Stimulated activated CD4-positive, alpha-beta T cell treated with anti-CD3 and anti-CD28 coated beads, Interleukin-12 subunit alpha, Interleukin-12 subunit beta, amount 100 ng/mL, for 4 hours (primary cell): ENCODE data around the gene PPP2R5E.

Source experiments
- DNase-seq: peaks from one replicate; pipeline ENCODE4 v3.0.0-alpha.2; 2020

The PPP2R5E gene

DNA sequence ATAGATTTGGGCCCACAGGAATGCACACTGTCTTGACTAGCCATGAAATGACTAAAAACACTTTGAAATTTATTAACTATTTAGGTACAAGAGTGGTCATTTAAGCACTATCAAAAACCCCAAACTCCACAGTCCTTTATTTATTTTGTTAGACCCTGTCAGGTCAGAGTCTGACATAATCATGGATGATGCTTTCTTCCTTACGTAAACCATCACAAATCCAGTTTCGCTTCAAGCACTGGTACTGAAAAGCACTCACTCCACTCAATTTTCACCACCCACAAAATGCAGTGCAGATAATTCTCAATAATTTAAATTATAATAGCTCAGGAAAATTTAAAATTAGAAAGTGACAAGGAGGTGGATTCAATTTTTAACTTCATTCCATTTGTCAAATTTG lies 25.8 kb downstream of the PPP2R5E start:
- DNase-seq: no peak

DNA sequence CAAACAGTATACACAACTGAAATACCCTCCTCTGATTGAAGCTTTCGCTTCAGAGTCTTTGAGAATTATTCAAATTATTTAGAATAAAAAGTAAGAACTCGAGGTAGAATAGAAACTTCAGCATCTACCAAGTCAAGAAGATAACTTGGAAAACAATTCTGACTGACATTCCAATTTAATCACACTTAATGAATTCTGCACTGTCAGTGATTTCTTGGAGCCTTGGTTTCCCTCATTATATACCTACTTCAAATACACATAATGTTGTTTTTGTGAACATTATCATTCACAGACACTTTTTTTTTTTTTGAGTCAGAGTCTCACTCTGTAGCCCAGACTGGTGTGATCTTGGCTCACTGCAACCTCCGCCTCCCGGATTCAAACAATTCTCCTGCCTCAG lies 27.9 kb downstream of the PPP2R5E start:
- DNase-seq: no peak

DNA sequence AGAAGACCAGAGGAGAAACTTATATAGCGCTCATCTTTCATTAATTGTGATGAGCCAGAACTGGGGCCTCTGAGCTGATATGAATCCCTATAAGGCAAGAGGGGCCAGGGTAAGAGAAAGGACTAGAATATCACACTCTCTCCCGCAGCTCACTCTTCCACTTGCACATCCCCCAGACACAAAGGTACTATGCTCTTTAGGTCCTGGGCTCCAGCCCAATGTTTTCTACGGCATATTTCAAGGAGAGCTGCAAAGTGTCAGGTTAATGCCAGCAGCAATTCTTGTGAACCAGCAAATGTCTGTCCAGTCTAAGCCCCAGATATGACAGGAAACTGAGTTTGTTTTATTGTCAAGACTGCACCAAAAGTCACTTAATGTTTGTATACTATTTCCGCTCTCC lies 29.4 kb downstream of the PPP2R5E start:
- no peak for DNase-seq

DNA sequence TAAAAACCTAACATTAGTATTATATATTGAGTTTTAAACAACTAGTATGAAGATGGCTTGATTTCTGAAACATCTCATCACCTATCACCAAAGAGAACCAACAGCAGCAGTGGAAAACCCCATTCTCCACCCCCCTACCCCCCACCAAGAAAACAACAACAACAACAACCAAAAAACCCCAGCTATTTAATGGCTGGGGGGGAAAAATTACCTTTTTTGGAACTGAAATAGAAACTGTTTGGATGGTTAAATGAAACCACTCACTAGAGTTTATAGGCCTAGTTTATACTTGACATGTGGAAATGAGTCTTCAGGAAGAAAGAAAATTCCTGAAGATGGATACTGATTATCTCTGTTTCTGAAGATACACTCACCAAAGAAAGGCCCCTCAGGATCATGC lies 30.3 kb downstream of the PPP2R5E start:
- DNase-seq: no peak

DNA sequence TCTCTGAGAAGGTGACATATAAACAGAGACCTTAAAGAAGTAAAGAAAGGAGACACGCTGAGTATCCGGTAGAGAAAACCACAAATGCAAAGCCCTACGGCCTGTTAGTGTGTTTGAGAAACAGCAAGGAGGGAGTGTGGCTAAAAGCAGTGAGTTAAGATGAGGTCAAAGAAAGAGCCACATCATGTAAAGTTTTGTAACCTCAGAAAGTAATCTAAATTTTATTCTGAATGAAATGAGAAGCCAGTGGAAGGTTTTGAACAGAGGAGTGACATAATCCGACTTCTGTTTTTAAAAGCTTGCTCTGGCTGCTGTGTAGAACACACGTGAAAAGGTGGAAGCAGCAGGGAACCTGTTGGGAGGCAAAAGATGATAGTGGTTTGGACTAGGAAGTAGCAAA lies 32.6 kb downstream of the PPP2R5E start:
- no peak for DNase-seq

DNA sequence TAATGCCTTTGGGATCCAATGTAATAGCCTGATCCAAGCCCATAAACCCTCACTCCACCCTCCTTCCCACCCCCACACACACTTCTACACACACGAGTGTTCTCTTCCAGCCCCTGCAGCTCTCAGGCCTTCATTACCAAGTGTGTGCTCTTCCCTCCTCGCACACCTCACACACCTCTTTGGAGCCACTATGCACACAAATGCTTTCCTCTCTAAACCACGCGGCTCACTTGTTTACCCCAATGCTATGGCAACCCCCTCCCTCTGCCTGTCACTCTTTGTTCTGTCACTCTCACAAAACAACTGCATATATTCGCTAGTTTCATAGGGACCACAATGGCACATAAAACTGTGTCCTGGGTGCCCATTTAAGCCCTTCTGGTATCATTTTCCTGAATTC lies 35.1 kb downstream of the PPP2R5E start:
- no peak for DNase-seq

DNA sequence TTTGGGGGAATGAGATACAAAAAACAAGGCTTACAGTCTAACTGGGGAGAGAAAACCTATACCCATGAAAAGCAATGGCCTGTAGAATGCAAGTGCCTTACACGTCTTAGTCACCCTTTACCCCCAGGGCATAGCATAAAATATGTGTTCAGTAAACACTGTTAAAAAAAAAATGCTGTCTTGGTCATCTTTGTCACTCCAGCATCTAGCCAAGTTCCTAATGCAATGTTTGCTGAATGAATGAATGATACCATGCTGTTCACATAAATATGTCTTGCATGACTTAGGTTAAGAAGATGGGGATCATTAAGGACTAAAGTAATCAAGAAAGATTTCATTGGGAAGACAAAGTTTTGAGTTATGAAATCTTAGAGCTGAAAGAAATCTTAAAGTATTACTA lies 38.5 kb downstream of the PPP2R5E start:
- no peak for DNase-seq

DNA sequence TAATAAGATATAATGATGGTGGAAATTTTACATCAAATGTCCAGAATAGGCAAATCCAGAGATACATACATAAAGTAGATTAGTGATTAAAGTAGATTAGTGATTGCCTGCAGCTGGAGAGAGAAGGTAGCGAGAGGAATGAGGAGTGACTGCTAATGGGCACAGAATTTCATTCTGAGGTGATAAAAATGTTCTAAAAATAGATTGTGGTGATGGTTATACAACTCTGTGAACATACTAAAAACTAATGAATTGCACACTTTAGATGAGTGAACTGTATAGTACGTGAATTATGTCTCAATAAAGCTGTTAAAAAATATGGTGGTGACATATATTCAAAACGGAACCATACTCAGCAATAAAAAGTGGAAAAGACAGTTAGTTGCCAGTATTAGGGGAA lies 41.7 kb downstream of the PPP2R5E start:
- DNase-seq: no peak

DNA sequence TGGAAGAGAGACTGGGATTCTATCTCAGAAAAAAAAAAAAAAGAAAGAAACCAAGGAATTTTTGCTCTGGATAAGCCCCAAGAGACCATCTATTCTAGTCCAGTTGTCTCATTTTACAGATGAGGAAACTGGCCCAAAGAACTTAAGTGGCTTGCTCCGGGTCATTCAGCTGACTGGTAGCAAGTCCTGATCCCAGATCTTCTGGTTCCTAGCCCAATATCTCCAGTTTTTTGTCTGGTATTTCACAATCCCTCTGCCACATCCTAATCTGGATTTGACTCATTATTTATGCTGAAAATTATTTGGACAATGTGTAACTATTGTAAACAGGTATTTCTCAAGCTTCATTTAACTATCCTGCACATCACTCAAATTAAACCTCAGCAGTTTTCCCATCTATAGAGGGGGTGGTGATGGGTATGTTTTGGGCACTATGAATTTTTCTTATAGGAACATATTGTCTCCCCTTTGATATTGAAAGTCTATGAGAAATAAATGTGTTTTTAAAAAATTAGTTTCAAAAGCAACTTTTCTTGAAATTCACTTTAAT lies 43.4 kb downstream of the PPP2R5E start:
- DNase-seq: no peak

DNA sequence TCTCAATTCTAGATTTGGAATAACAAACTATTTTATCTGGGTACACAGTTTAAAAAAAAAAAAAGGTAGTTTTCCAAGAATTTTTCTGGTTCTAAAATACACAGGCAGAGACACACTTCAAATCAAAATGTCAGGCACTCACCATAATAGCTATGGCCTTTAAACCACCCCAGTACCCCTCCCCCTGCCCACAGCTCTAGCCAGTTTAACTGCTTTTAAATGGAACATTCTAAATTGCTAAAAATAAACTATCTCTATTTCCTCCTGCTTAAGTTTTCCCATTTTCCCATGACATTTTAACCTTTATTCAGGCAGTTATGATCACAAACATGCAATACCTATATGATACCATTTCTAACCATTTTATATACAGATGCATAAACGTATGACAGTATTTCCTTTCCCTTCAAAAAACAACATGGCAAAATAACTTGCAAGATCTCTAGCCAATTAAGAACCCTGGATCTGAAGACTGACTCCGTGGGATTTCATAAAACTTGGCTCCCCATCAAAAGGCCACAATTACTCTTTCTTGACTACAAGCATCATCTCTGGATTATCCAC lies 46.3 kb downstream of the PPP2R5E start:
- no peak for DNase-seq

DNA sequence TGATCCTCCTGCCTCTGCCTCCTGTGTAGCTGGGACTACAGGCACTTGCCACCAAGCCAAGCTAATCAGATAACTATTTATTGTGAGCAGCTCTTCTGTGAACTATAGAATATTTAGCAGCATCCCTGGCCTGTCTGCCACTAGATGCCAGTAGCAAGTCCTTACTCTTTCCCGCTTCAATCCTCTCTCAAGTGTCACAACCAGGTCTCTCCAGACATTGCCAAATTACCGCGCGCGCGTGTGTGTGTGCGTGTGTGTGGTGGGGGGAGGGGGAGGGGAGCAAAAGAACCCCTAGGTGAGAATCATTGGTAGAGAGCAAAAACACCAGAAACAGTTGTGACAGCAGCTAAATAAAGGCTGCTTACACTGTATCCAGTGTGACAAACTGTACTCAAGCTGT lies 49.9 kb downstream of the PPP2R5E start:
- DNase-seq: no peak

DNA sequence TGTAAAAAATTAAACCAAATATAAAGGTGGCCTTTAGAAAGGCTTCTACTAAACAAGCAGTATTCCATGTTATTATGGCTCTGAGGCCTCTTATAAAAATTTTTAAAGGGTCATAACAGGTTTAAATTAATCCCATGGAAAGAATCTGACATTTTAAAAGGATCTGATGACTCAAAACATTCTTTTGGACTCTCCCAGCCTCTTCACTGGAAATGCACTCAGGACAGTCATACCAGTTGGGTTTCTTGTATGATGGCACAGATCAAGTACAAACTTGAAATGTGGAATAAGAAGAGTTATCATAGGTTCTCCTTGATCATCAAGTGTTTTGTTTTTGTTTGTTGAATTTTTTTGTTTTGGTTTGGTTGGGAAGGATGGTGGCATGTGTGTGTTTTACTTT lies 50.8 kb downstream of the PPP2R5E start:
- DNase-seq: no peak

DNA sequence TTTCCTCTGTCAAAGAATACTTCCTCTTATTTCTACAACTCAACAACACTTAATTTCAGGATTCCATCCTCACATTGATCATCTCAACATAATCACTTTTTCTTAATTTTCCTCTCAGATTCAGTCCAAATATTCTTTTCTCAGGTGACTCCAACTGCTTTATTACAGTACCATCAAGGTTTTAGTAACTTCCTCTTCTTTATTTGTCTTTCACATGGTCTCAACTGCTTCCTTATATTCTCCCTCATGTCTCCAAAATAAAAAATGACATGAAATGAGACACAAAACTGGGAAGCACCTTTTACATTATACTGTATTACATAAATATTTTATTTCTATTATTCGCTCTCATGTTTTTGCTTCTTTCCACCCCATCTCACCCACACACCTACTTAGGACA lies 55.5 kb downstream of the PPP2R5E start:
- no peak for DNase-seq

DNA sequence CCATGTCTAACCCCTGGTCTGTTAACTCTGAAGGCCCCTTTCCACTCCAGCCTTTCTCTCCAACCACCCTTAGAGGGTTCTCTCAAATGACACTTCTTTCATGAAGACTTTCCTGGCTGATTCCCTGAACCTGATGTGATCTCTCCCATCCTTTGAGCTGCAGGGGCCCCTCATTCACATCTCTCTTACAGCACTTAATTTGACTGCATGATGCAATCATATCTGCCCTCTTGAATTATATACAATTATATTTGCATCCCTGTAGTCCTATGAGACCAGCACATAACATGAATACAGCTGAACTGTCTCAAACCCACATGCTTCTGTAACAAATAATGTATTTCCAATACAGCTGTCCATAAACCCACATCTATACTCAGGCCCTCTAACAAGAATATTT lies 56.4 kb downstream of the PPP2R5E start:
- no peak for DNase-seq

DNA sequence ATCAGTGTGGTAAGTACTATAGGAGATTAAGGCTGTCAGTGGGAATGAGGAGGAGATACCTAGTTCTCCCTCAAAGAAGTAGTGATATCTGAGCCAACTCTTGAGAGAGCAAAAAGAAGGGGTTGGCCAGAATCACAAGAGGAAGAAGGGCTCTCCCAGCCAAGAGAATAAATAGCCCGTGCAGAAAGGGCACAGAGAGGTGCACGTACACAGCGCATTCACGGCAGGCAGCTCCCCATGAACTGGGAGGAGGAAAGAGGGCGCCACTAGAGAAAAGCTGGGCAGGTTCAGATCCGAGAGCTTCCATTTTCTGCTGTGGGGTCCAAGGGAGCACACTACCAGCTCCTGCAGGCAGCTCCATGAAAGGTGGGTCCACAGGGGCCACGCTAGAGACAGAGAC lies 59.9 kb downstream of the PPP2R5E start:
- DNase-seq: no peak

DNA sequence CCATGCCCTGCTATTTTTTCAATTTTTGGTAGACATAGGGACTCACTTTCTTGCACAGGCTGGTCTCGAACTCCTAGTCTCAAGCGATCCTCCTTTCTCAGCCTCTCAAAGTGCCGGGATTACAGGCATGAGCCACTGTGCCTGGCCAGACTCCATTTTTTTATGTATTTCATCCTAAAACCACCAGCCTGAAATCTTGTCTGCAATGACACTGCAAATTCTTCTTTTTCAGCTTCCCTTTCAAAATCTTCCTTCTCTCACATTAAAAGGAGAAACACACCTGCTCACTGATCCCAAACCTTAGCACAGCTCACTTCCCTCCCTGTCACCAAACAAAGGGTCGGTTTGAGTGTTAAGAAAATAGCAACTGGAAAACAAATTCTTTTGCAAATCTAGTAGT lies 62.6 kb downstream of the PPP2R5E start:
- DNase-seq: no peak

DNA sequence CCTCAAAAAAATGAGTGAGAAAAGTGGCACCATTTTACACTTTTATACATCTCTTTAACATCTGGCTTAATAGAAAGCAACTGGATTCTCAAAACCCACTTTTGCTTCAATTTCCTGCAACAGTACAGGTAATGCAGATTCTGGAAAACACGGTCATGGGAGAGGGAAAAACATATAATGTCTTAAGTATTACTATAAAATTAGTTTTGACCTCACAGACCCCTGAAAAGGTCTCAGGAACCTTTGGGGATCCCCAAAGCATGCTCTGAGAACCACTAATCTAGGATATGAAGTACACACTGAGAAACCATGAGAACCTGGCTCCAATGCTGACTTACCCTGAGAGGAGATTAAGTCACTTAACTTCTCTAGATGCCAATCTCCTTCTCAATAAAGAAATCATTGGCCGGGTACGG lies 64.7 kb downstream of the PPP2R5E start:
- DNase-seq: no peak

DNA sequence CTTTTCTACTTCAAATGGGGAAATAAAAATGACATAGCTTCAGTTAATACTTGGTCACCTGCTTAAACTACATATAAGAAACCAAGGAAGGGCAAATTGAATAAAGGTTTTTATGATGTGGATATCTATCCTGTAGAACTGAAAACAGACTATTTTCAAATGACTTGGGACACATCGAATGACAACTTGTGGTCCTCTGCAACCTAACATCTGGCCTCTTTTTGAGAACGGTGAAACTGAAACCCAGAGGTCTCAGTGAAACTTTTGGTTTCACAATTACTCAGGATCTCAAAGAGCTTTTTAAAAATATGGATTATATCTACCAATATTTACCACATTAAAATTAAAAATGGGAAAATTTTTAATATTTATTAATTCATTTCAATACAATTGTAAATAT lies 65.2 kb downstream of the PPP2R5E start:
- DNase-seq: no peak

DNA sequence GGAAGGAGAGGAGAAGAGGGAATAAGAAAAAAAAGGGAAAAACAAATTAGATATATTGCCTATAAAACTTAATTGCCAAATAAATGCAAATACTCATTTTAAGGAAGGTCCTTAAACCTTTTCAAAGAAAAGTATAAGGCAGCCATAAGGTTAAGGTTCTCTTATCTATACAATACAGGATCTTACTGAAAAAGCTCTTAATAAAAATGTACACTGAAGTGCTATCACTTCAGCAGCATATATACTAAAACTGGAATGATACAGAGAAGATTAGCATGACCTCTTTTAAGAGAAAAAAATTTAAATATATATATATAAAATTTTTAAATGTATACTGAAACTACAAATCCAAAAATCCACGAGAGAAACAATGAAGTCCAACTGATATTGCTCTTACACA lies 65.6 kb downstream of the PPP2R5E start:
- DNase-seq: no peak

DNA sequence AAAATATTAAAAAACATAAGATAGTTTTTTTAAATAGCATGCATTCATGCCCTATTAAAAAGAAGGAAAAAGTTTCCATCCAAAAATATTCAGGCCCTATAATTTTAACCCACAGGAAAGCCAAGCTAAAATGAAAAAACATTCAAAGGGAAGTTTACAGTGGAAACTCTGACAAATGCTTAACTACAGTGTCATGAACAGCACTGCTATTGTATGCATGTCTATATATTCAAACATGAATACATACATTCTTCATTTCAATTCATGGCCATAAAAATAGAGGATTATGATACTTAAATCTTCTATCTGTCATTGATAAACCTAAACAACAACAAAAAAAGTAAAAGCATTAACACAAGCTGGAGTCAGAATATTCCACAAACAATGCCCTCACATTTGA lies 67.4 kb downstream of the PPP2R5E start:
- no peak for DNase-seq

DNA sequence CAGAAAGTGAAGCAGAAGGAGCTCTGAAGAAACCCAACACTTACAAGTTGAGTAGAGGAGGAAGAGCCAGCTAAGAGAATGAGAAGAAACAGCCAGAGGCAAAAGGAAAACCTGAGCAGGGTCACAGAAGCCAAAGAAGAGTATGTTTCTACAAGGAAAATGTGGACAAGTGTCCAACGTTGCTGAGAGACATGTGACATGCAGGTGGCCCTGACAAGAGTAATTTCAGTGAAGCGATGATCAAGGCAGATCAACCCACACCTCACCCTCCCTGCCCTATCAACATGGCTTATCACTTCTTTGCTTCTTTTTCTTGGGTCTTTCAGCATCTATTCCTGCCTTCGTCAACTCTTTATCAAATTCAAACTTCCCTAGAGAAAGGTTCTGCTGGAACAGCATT lies 68.3 kb downstream of the PPP2R5E start:
- DNase-seq: no peak

DNA sequence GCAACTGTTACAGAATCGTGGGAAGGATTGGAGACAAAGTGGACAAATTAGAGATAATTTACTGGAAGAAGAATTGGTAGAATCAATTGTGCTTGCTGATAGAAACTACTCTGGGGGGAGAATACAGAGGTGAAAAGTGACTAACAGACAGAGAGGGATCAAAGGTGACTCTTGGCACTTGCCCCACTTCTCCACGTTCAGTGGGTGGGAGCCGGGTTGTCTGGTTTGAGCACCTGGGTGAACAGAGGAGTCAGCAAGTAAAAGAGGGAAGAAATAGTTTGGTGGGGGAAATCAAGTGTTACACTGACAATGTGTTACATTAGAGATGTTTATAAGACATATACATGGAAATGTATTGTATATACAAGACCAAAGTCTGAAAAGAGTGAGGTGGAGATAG lies 69.1 kb downstream of the PPP2R5E start:
- DNase-seq: no peak

DNA sequence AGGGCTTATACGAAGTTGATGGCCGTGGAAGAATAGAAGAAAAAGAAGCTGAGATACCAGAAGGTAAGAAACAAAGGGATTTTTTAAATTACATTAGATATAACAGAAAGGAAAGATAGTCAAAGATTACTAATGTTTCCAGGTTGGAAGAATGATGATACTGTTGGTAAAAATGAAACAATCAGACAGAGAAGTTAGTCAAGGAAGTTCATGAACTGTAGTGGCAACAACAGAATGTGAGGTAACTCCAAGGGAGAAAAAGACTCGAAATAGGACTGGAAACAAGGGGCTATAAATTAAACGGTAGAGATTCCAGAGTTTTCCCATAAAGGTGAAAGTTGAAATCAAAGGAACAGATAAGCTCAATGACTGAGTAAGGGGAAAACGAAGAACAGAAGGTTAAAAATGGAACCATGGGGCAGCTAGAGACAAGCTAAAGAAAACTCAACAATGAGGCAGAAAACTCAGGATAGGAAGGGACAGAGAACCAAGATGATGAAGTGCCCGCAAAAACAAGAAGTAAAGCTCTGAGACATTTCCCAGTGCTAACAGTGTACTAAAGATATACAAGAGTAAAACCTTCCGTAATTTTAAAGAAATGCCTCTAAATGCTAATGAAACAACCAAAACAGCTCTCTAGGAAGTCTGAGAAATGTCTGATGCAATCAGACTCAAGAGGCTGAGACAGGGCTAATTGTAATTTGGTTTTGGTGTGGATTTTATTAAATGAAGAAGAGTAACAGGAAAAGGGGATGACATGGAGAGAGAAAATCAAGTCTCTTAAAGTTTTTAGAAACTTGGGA lies 70.0 kb downstream of the PPP2R5E start:
- no peak for DNase-seq

DNA sequence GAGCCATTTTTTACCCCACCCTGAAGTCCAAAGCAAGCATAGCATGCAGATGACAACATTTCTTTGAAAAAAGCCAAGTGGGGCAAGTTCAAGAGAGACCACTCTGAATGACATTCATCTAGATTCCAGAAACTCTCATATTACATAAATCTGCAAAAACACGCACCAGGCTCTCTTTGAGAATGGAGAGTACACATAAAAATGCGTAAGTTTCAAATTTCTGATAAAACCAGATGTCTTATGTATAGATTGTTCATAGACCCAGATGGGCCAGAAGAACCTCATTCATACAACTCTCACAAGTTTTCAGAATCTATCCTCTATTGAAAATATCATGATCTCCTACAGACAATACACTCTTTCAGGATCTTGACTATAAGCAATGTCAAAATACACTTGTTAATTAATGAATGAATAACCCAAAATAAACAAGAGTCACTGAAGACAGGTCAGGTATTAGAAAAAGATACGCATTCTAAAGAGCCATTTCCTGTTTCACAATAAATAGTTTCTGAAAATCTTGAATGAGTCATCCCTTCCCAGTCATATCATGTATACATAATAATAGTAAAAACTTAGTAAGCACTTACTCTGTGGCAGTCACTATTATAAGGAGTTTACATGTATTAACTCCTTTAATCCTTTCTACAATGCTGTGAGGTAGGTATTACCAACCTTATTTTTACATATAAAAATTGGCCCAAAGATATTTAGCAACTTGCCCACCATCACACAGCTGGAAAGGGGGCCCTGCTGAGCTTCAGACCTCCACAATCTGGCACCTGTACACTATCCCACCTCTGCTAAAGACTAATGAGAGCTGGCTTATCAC lies 72.0 kb downstream of the PPP2R5E start:
- DNase-seq: no peak
